ENCODE measurements around the gene FEV. TPM values are rescaled to one million over a fixed set of nuclear protein-coding genes. Genes with fewer than 3 reads are reported as not detected.

FEV gene
- total and polyA plus RNA-seq, 2 donors (not counting 1 experiment from before 2014, with no cell fraction given), result not detected

GRCh38 chr2:218953366-218953954 is 31.5 kb downstream of the FEV start:
- H3K27me3 ChIP-seq (ENCODE audit: control insufficient read depth, insufficient read depth, low read length), result peaks cover 36% of the 10 kb centered on the region
- TF ChIP-seq EZH2 (IDR thresholded peaks at IDR 0.05; ENCODE audit: low read length, missing control alignments) (no peak), CTCF (conservative IDR thresholded peaks at IDR 0.05 in 1 of 2, IDR thresholded peaks at IDR 0.05 in 1 of 2; ENCODE audit: low read depth in 1 of 2, low read length in 2 of 2) (no peak)
- no peak overlapping the region for H3K4me2 ChIP-seq (ENCODE audit: extremely low read depth, insufficient read depth, low read length)

GRCh38 chr2:218952160-218952559 is 32.8 kb downstream of the FEV start:
- DNase-seq (ENCODE audit: low read depth in 2 of 2), result no peak
- H3K4me3 ChIP-seq (replicated peaks in 1 of 4; ENCODE audit: control extremely low read depth in 1 of 4, insufficient read depth in 1 of 4, low read depth in 3 of 4, low read length in 4 of 4), result no peak overlapping the region
- H3K27me3 ChIP-seq (ENCODE audit: control insufficient read depth, insufficient read depth, low read length), result peaks cover 25% of the 10 kb centered on the region
- H3K4me1 ChIP-seq (ENCODE audit: control insufficient read depth, extremely low read depth, insufficient read depth, low read length), result no peaks in the 10 kb centered on the region
- H3K79me2 ChIP-seq (ENCODE audit: control insufficient read depth, insufficient read depth, low read length), result no peaks in the 10 kb centered on the region
- H3K9me3 ChIP-seq (ENCODE audit: control insufficient read depth, insufficient read depth, low read depth, low read length), result no peaks in the 10 kb centered on the region
- no peak overlapping the region for H3K4me2 ChIP-seq (ENCODE audit: extremely low read depth, insufficient read depth, low read length)
- no peaks in the 10 kb centered on the region for H3K36me3 ChIP-seq (ENCODE audit: control insufficient read depth, insufficient read depth, low read length)
- no peaks in the 10 kb centered on the region for H4K20me1 ChIP-seq (ENCODE audit: control insufficient read depth, extremely low read depth, insufficient read depth, low read length)
- H2AFZ ChIP-seq (ENCODE audit: low read length), result no peak overlapping the region
- H3K9ac ChIP-seq (ENCODE audit: insufficient read depth, low read length), result no peak overlapping the region
- no peak overlapping the region for H3K27ac ChIP-seq (ENCODE audit: insufficient read depth, low read length)
- no peak for TF ChIP-seq CTCF (conservative IDR thresholded peaks at IDR 0.05 in 1 of 2, IDR thresholded peaks at IDR 0.05 in 1 of 2; ENCODE audit: low read depth in 1 of 2, low read length in 2 of 2)
- no peak for TF ChIP-seq EZH2 (IDR thresholded peaks at IDR 0.05; ENCODE audit: low read length, missing control alignments)

More at GRCh38 chr2:218953366-218953954, 31.5 kb downstream of the FEV start:
- no peaks in the 10 kb centered on the region for H3K9me3 ChIP-seq (ENCODE audit: control insufficient read depth, insufficient read depth, low read depth, low read length)
- no peak for DNase-seq (ENCODE audit: low read depth in 2 of 2)
- H3K79me2 ChIP-seq (ENCODE audit: control insufficient read depth, insufficient read depth, low read length), result no peaks in the 10 kb centered on the region
- no peaks in the 10 kb centered on the region for H4K20me1 ChIP-seq (ENCODE audit: control insufficient read depth, extremely low read depth, insufficient read depth, low read length)
- H3K4me1 ChIP-seq (ENCODE audit: control insufficient read depth, extremely low read depth, insufficient read depth, low read length), result no peaks in the 10 kb centered on the region
- H3K27ac ChIP-seq (ENCODE audit: insufficient read depth, low read length), result no peak overlapping the region
- no peak overlapping the region for H2AFZ ChIP-seq (ENCODE audit: low read length)
- no peak overlapping the region for H3K9ac ChIP-seq (ENCODE audit: insufficient read depth, low read length)
- H3K36me3 ChIP-seq (ENCODE audit: control insufficient read depth, insufficient read depth, low read length), result no peaks in the 10 kb centered on the region
- H3K4me3 ChIP-seq (replicated peaks in 1 of 4; ENCODE audit: control extremely low read depth in 1 of 4, insufficient read depth in 1 of 4, low read depth in 3 of 4, low read length in 4 of 4), result no peak overlapping the region

GRCh38 chr2:218946621-218947020 is 38.4 kb downstream of the FEV start:
- Histone ChIP-seq H3K9me3 (ENCODE audit: control insufficient read depth, insufficient read depth, low read depth, low read length) (no peaks in the 10 kb centered on the region), H3K27ac (ENCODE audit: insufficient read depth, low read length) (no peak overlapping the region), H3K9ac (ENCODE audit: insufficient read depth, low read length) (no peak overlapping the region), H3K4me1 (ENCODE audit: control insufficient read depth, extremely low read depth, insufficient read depth, low read length) (no peaks in the 10 kb centered on the region), H3K36me3 (ENCODE audit: control insufficient read depth, insufficient read depth, low read length) (no peaks in the 10 kb centered on the region), H3K4me3 (replicated peaks in 1 of 4; ENCODE audit: control extremely low read depth in 1 of 4, insufficient read depth in 1 of 4, low read depth in 3 of 4, low read length in 4 of 4) (no peak overlapping the region), H3K27me3 (ENCODE audit: control insufficient read depth, insufficient read depth, low read length) (peaks cover 10% of the 10 kb centered on the region), H4K20me1 (ENCODE audit: control insufficient read depth, extremely low read depth, insufficient read depth, low read length) (no peaks in the 10 kb centered on the region), H2AFZ (ENCODE audit: low read length) (no peak overlapping the region), H3K4me2 (ENCODE audit: extremely low read depth, insufficient read depth, low read length) (no peak overlapping the region), H3K79me2 (ENCODE audit: control insufficient read depth, insufficient read depth, low read length) (no peaks in the 10 kb centered on the region)
- TF ChIP-seq EZH2 (IDR thresholded peaks at IDR 0.05; ENCODE audit: low read length, missing control alignments) (no peak), CTCF (conservative IDR thresholded peaks at IDR 0.05 in 1 of 2, IDR thresholded peaks at IDR 0.05 in 1 of 2; ENCODE audit: low read depth in 1 of 2, low read length in 2 of 2) (no peak)
- no peak for DNase-seq (ENCODE audit: low read depth in 2 of 2)
